Fibroblast of lung (primary cell): ENCODE measurements around the gene PCDHB14. TPM values are rescaled to one million over a fixed set of nuclear protein-coding genes. Genes with fewer than 3 reads are reported as not detected.

Experiments
- DNase-seq, 2 donors: peaks; one replicate each; pipeline versions ENCODE4 v3.0.0 to v3.0.0-alpha.2; 2010; ENCODE audit warnings: low read depth in 2 of 2
- H2AFZ ChIP-seq: 2 replicates; pipeline ENCODE4 v1.5.1; 2012; ENCODE audit warnings: low read length, control low read depth, inconsistent platforms
- H3K27ac ChIP-seq: 2 replicates; pipeline ENCODE4 v1.5.1; 2011; ENCODE audit warnings: low read length, control low read depth; ENCODE audit not compliant: insufficient read depth
- H3K27me3 ChIP-seq: 2 replicates; pipeline ENCODE4 v1.5.1; 2011; ENCODE audit warnings: mild to moderate bottlenecking, low read length; ENCODE audit not compliant: control insufficient read depth, insufficient read depth
- H3K36me3 ChIP-seq: 2 replicates; pipeline ENCODE4 v1.5.1; 2011; ENCODE audit warnings: low read length; ENCODE audit not compliant: control insufficient read depth, insufficient read depth
- H3K4me1 ChIP-seq: 2 replicates; pipeline ENCODE4 v1.5.1; 2011; ENCODE audit warnings: low read length; ENCODE audit not compliant: control insufficient read depth, insufficient read depth; ENCODE audit errors: extremely low read depth
- H3K4me2 ChIP-seq: 2 replicates; pipeline ENCODE4 v1.5.1; 2011; ENCODE audit warnings: low read length, control low read depth; ENCODE audit not compliant: insufficient read depth; ENCODE audit errors: extremely low read depth
- H3K4me3 ChIP-seq, 4 experiments: fragments of 200-600 bp in 1 of 4; sonication (generic) in 1 of 4; replicated peaks in 1 of 4; 2 replicates each; pipeline ENCODE4 v1.5.1; 2011 to 2016; ENCODE audit warnings: low read length in 4 of 4, low read depth in 3 of 4, mild to moderate bottlenecking in 3 of 4, control low read depth in 2 of 4, inconsistent platforms in 1 of 4, mixed read lengths in 1 of 4; ENCODE audit not compliant: insufficient read depth in 1 of 4; ENCODE audit errors: control extremely low read depth in 1 of 4
- H3K79me2 ChIP-seq: 2 replicates; pipeline ENCODE4 v1.5.1; 2012; ENCODE audit warnings: mild to moderate bottlenecking, low read length, inconsistent platforms; ENCODE audit not compliant: control insufficient read depth, insufficient read depth
- H3K9ac ChIP-seq: 2 replicates; pipeline ENCODE4 v1.5.1; 2011; ENCODE audit warnings: mild to moderate bottlenecking, low read length, control low read depth; ENCODE audit not compliant: insufficient read depth
- H3K9me3 ChIP-seq: 2 replicates; pipeline ENCODE4 v1.5.1; 2012; ENCODE audit warnings: low read depth, low read length; ENCODE audit not compliant: control insufficient read depth, insufficient read depth
- H4K20me1 ChIP-seq: 2 replicates; pipeline ENCODE4 v1.5.1; 2011; ENCODE audit warnings: low read length; ENCODE audit not compliant: control insufficient read depth, insufficient read depth; ENCODE audit errors: extremely low read depth
- CTCF ChIP-seq, 2 donors: IDR thresholded peaks in 1 of 2; conservative IDR thresholded peaks in 1 of 2; 1 replicate in 1 of 2; 2 replicates in 1 of 2; pipeline ENCODE4 v1.5.1; 2011 to 2012; ENCODE audit warnings: low read length in 2 of 2, control low read depth in 1 of 2, inconsistent platforms in 1 of 2, low read depth in 1 of 2, mild to moderate bottlenecking in 1 of 2
- EZH2 ChIP-seq: IDR thresholded peaks from 2 replicates; pipeline ENCODE4 v1.5.1; 2012; ENCODE audit warnings: low read length, control low read depth, mild to moderate bottlenecking; ENCODE audit errors: missing control alignments
- polyA plus RNA-seq, 2 donors: library from polyadenylated mRNA; depleted of rRNA in 1 of 2; stranded (reverse) in 1 of 2; unstranded in 1 of 2; fragments of >200 nt; gene quantifications; 2 replicates each; pipeline ENCODE4 v1.2.1, GENCODE V29; 2011 to 2012; ENCODE audit warnings: missing spikeins in 1 of 2
- total RNA-seq: library from RNA; depleted of rRNA; stranded (reverse); fragments of >200 nt; gene quantifications from 2 replicates; pipeline ENCODE4 v1.2.1, GENCODE V29; 2014

PCDHB14 gene
- total and polyA plus RNA-seq, 2 donors (not counting 1 experiment from before 2014, with no cell fraction given): 0.86 to 1.7 TPM

- DNase-seq: peak in 1 of 2 donors; percentile 2
These were observed 35.8 kb downstream of the PCDHB14 start for GRCh38 chr5:141258948-141259347.

GRCh38 chr5:141260458-141261237, 37.5 kb downstream of the PCDHB14 start:
- no peak overlapping the region for H2AFZ ChIP-seq
- H3K4me3 ChIP-seq: no peak overlapping the region
- no peaks in the 10 kb centered on the region for H3K9me3 ChIP-seq
- H3K4me1 ChIP-seq: no peaks in the 10 kb centered on the region
- H3K36me3 ChIP-seq: no peaks in the 10 kb centered on the region
- H3K79me2 ChIP-seq: no peaks in the 10 kb centered on the region
- no peak overlapping the region for H3K27ac ChIP-seq
- H3K27me3 ChIP-seq: no peaks in the 10 kb centered on the region
- H4K20me1 ChIP-seq: no peaks in the 10 kb centered on the region
- no peak overlapping the region for H3K4me2 ChIP-seq
- peak in 1 of 2 donors; percentile 15 for DNase-seq
- TF ChIP-seq CTCF (conservative IDR thresholded peaks at IDR 0.05 in 1 of 2, IDR thresholded peaks at IDR 0.05 in 1 of 2; ENCODE audit: low read depth in 1 of 2, low read length in 2 of 2) (no peak), EZH2 (no peak)
- H3K9ac ChIP-seq: no peak overlapping the region

More at GRCh38 chr5:141258948-141259347, 35.8 kb downstream of the PCDHB14 start:
- TF ChIP-seq EZH2 (no peak), CTCF (conservative IDR thresholded peaks at IDR 0.05 in 1 of 2, IDR thresholded peaks at IDR 0.05 in 1 of 2; ENCODE audit: low read depth in 1 of 2, low read length in 2 of 2) (no peak)
- H3K4me1 ChIP-seq: no peaks in the 10 kb centered on the region
- no peak overlapping the region for H3K4me2 ChIP-seq
- H4K20me1 ChIP-seq: no peaks in the 10 kb centered on the region
- H3K36me3 ChIP-seq: no peaks in the 10 kb centered on the region
- H3K9ac ChIP-seq: no peak overlapping the region
- no peaks in the 10 kb centered on the region for H3K27me3 ChIP-seq
- H3K9me3 ChIP-seq: no peaks in the 10 kb centered on the region
- no peaks in the 10 kb centered on the region for H3K79me2 ChIP-seq
- no peak overlapping the region for H3K27ac ChIP-seq
- no peak overlapping the region for H3K4me3 ChIP-seq
- no peak overlapping the region for H2AFZ ChIP-seq

- Histone ChIP-seq H3K4me2 (no peak overlapping the region), H3K9me3 (no peaks in the 10 kb centered on the region), H3K27ac (no peak overlapping the region), H4K20me1 (no peaks in the 10 kb centered on the region), H3K4me3 (no peak overlapping the region), H2AFZ (no peak overlapping the region), H3K36me3 (no peaks in the 10 kb centered on the region), H3K27me3 (no peaks in the 10 kb centered on the region), H3K79me2 (no peaks in the 10 kb centered on the region), H3K4me1 (no peaks in the 10 kb centered on the region), H3K9ac (no peak overlapping the region)
- no peak for TF ChIP-seq EZH2
- no peak for TF ChIP-seq CTCF (conservative IDR thresholded peaks at IDR 0.05 in 1 of 2, IDR thresholded peaks at IDR 0.05 in 1 of 2; ENCODE audit: low read depth in 1 of 2, low read length in 2 of 2)
- no peak for DNase-seq
These were observed 38.0 kb downstream of the PCDHB14 start for GRCh38 chr5:141261238-141261546.
